Measurements from ENCODE around the gene CCDC177.

The CCDC177 gene

DNA sequence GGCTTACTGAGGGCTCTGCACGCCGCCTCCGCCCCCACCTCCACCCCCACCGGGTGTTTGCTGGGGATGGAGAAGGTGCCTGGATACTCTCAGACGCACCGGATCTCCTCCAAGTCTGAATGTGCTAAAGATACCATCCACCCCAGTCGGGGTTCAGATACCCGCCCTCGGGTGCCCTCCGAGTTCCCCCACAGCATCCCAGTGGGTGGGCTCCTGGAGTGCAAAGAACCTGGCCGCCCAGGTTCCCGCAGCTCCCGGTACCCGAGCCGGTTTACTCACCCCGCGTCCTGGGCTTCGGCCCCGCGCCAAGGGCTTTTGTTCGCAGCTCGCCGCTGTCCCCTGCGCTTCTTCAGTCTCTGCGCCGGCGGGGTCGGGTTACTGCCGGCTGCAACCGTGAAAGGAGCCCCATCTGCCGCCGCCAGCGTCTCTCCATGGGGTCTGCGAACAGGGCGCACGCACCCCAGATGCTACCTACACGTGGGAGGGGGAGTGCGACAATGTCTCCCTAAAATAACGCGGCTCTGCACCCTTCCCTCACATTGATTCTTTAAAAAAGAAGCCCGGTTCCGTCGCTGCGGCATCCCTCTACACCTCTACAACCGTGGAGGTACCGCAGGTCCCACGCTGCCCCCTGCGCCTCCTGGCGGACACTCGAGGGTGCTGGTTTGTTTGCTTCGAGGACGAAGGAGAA is at the start of gene CCDC177:
TSS of gene CCDC177 (minus strand) at position 609 of the 691 bp plus-strand sequence. CDS start 1,249 bp downstream, outside the sequence.
- DNase-seq: peak; percentile 94

DNA sequence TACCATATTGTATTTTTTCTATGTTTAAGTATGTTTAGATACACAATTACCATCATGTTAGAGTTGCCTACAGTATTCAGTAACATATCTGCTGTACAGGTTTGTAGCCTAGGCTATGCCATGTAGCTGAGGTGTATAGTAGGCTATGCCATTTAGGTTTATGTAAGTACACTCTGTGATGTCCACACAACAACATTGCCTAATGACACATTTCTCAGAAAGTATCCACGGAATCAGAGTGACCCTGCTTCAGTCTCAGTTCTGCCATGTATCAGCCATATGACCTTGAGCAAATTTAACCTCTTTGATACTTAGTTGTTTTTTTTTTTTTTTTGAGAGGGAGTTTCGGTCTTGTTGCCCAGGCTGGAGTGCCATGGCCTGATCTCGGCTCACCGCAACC is 49.5 kb upstream of the CCDC177 start:
- no peak for DNase-seq

DNA sequence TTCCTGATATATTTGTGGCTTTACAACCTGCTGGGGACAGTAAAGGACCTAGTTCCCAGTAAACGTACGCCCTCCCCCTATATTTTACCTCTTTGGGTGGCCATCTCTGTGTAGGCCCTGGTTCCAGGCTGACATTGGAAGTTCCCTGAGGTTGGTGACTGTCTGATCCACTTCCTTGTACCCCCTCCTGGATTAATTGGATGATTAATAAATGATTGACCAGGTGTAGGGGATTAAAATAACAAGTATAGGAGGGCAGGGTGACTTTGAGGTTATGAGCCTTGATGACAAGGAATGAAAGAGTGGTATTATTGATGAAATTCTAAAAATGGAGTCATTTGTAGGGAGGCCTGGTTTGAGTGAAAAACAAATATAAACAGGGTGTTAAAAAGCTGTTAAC is 46.3 kb upstream of the CCDC177 start:
- DNase-seq: no peak

DNA sequence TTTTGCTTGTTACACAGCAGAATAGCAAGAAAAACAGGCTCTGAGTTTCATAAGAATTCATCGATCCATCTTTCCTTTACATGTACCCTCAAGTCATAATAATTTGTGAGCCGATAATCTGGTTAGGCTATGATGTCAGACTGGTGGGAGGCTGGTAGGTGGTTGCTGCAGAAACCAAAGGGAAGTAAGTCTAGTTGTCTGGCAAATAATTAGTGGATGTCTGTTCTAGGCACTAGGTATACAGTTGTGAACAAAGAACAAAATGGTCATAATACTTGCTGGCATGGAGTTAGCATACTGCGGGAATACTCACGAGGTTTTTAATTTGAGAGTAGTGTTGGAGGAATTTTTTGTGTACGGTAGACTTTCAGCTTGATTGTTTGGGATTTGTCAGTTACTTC is 45.5 kb upstream of the CCDC177 start:
- DNase-seq: peak; percentile 35

DNA sequence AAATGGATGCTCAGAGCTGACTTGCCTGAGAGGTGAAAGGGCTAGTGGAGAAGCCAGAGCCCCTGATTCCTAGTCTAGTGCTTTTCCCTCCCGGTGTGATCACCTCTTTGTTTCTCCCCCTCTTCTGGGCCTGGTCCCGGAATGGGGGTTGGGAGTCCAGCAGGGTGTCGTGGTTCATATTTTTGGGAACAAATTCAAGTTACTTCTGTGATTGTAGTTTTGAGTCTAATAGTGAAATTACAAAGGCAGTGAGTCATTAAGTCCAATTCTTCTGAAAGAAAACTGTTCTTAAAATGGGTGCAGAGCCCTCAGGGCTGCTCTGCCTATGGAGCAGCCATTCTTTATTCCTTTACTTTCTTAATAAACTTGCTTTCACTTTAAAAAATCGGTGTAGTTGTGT is 44.3 kb upstream of the CCDC177 start:
- no peak for DNase-seq

DNA sequence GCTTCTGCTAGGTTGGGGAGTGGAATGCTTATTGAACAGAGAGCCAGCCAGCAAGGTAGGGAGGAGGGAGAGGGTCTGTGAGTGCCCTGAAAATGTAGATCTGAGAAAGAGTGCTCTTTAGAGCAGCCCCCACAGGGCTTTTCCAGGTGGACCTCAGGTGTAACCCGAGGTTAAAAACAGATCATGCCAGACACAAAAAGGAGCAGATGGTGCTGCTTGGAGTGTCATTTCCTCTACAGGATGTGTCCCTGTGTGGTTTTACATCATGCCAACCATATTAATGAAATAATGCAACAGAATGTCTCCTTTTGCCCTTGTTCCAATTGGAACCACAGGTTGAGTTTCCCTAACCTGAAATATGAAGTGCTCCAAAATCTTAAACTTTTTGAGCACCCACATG is 43.1 kb upstream of the CCDC177 start:
- DNase-seq: peak; percentile 82

DNA sequence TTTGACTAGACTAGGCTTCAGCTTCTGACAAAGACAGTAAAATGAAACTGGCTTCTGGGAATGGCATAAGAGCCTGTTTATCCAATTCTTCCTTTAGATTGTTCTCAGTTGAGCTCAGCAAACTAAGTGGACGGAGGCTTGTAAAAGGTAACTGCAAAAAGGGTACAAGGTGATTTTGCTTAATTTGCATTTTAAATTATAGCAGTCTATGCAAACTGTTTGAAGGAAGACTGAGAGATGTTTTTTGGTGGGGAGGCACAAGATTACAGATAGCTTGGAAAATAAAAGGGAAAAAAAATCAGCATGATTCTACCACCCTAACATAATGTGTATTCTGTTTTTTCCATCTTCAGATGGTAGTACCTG is 41.7 kb upstream of the CCDC177 start:
- DNase-seq: no peak

DNA sequence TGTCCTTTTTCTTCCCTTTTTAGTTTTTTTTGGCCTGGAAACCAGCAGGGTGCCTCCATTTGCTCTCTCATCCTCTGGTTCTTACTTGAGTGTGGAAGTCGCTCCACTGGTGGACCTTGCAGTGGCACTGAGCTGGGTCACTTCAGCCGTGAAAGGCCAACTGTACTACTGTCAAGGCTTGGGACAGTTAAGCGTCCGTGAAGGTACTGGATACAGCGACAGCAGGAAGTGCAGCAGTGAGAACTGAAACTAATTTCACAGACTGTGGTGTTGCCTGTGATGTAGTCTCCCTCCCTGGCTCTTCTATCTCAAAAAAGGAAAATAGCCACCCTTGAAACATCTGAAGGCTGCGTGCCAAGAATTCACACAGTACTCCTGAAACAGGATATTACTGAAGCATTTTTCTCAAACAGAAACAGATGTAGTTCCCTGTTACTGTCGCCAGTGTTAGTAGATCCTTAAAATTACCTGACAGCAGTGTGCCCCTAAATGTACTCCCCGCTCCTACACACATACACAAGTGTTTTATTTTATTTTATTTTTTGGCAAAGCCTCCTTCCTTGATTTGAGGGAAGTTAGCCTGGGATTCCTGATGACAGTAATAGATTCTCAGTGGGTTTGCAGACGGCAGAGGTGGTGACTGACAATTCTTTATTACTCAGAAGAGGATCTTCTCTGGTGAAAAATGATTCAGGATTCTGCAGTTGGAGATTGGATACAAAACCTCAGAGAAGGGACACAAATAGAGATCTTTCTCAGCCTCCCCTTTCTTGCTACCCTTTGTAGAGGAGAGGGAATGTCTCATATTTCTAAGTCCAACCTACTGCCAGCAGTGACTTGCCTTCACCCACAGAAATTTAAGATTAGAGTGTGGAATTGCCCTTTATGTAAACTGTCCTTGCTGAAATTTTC is 41.1 kb upstream of the CCDC177 start:
- peak; percentile 91 for DNase-seq

DNA sequence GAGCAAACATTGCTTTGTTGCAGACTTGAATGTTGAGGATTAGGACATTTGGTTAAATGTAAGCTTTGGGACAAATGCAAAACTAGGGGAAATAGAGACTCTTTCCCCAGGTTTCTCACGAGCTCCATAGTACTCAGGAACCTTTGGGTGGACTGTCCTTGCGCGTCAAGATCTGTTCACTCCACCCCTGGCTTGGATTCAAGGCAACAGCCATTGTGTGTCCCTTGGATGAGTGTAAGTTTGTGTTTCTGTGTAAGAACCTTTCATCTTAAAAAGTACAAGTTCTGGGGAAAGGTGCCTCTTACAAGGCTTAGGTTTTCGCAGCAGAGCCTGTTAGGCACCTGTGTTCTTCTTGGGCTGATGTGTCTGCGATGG is 40.4 kb upstream of the CCDC177 start:
- no peak for DNase-seq

DNA sequence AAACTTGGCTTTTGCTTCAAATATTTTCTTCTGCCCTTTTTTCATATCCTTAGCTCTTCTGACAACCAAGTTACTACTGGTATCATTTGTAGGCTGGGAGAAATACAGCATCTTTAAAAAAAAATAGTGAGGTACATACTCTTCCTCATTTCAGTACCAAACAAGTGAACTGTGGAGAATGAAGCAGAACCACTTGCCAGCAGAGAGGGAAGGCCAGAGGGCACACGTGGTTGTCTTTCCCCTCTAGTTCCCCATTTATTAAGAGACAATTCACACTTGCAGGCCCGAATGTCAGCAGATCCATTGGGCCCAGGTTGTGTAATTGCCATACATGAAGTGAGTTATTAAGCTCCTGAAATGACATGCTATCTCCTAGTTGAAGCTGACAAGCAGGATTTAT is 39.9 kb upstream of the CCDC177 start:
- DNase-seq: no peak

DNA sequence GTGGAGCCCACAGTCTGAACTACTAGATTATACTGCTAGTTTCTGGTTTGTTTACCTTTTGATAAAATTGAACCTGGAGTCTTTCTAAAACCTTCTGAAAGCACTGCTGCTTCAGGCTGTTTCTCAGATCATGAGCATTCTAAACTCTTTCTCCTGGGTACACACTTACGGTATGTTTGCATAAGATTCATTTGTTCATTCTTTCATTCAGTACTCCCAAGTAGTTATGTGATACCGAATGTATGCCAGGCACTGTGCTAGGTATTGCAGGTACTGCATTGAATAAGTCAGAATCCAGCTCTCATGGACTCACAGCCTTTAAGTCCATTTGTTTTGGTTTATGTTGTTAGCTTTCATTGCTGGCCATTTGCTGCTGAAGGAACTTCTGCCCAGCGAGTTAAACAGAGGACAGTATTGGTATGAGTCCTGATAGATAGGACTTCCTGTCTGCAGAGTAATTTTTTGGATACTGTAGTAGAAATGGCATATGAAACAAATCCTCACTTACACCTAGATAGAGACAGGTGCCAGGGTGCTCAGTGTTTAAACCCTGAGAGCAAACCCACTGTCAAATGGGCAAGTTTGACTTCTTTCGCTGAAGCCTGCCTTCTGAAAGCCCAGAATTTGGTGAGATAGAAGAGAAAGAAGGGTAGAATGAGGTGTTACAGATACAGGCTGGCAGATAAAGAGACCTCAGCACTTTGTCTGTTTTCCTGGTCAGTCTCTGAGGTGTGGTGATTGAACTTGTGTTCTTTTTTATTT is 38.8 kb upstream of the CCDC177 start:
- DNase-seq: peak; percentile 29

DNA sequence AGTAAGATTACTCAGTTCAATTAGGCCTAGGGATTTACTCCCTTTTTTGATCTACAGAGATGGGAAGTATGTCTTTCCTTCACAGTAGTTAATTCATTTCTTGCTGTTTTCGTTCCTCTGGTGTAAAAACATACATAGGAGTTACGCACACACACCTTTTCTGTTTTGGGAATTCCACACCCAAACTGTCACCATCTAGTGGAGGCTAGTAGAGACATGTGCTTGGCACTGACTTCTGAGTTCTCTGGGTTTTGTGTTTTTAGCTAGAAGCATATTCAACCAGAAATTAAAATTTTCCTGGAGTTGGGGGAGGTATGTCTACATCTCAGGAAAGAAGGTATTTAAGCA is 38.1 kb upstream of the CCDC177 start:
- DNase-seq: peak; percentile 79

DNA sequence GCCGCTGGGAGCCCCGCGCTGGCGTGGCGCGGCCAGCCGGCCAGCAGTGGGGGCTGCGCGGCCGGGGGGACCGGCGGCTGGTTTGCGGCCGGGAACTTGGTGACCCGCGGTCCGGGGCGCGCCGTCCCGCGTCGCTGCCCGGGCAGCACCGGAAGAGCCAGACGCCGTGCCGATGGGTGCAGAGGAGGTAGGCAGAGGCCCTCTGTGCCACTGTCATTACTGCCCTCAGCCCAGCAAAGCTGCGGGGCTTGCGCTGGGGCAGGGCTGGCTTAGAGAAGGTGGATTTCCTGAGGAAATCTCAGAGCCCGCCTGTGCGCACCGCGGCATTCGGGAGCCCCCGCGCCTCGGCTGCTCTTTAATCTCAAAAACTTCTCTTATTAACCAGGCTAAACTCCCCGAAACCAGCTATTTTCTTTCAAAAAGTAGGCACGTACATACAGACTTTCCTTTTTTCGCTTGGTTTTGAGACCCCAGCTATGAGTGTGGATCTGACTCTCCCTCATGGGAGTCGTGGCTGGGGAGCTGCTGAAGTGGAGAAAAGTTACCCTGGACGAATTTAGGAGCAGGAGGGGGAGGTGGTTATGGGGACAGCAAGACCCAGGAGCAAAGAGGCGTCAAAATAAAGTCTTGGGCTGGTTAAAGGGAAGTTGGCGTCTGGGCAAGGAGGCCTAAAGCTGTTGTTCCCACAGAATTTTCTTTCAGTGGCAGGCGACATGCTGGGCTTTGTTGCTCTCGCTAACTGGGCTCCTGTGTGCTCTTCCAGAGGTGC is 37.5 kb upstream of the CCDC177 start:
- DNase-seq: peak; percentile 79

DNA sequence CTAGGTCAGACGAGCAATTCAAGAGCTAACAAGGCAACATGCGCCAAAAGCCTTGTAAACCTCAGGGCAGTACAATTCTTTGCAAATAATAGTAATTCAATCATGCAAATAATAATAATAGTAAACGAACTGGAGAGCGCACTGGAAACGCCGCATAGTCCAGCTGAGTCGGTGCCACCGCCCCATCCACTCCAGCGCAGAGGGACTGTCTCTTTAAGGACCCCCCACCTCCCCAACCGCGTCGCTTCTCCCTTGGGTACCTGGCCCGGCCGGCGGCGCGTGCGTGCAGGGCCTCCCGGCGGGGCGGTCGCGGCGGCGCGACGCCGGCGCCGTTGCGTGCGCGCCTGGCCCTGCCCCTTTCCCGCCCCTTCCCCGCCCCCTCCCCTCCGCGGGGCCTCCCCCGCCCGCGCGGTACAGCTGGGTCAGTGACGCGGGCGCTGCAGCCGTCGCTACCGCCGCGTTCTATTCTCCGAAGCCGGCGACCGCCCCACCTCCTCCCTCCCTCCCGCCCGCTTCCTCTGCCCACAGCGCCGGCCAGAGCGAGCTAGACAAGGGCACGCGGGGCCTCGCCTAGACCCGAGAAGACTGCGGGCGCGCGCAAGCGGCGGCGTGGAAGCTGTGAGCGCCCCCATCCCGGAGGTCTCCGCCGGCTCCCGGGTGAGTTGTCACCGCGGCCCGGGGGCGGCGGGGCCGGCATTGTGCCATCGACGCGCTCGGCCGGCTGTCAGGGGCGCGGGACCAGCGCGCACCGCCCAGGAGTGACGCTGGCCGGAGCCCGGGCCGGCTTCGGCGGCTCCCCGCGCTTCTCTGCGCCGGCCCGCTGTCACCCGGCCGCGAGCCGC is 36.7 kb upstream of the CCDC177 start, which contains the start of gene SUSD6:
TSS of gene SUSD6 (plus strand) at position 425 of the 842 bp plus-strand sequence. CDS start 46,997 bp downstream, outside the sequence.
- peak; percentile 99 for DNase-seq

DNA sequence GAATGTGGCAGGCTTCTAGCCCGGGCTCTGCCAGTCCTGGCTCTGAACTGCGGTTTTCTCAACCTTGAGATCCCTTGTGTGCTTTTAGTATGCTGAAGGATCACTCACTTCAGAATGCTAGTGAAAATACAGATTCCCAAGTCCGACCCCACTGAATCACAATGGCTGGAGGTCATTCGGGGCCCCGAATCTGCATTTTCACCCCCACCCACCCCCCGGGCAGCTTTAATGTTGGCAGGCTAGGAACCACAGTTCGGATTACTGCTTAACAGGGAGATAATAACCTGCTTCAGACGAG is 36.2 kb upstream of the CCDC177 start:
- DNase-seq: peak; percentile 94

DNA sequence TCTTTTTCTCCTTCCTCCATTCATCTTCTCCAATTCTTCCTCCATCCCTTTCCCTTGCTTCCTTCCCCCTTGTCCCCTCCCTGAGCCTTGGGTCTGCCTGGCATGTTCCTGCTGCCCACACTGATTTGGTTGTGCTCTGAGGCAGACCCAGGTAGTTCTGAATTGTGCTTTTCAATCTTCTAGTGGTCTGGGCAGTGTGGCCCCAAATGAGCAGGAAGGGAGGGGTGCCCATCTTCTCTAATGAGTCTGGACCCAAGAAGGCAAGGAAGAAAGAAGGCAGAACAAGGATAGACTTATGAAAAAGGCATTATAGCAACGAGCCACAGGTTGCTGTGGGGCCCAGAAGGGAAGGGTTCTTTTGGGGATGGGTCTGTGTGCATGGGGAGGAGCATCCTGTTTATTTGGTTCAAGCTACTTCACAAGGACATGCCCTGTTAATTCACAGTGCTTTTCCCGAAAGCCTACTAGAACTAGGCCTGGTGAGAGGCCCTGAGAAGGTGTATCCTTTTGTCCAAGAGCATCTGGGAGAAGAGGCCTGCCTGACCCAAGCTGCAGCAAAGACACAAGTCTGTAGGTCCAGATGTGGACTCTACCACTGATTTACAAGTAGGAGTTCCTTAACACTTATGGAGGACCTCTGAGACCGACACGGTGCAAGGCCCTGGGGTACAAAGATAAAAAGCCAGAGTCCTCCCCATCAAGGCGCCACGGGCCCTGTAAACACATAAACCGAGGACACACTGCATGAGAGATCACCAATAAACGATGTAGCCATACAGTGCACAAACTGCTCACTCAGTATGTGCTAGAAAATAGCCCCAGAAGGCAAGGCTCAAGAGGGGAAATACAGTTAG is 35.6 kb upstream of the CCDC177 start:
- DNase-seq: peak; percentile 54

DNA sequence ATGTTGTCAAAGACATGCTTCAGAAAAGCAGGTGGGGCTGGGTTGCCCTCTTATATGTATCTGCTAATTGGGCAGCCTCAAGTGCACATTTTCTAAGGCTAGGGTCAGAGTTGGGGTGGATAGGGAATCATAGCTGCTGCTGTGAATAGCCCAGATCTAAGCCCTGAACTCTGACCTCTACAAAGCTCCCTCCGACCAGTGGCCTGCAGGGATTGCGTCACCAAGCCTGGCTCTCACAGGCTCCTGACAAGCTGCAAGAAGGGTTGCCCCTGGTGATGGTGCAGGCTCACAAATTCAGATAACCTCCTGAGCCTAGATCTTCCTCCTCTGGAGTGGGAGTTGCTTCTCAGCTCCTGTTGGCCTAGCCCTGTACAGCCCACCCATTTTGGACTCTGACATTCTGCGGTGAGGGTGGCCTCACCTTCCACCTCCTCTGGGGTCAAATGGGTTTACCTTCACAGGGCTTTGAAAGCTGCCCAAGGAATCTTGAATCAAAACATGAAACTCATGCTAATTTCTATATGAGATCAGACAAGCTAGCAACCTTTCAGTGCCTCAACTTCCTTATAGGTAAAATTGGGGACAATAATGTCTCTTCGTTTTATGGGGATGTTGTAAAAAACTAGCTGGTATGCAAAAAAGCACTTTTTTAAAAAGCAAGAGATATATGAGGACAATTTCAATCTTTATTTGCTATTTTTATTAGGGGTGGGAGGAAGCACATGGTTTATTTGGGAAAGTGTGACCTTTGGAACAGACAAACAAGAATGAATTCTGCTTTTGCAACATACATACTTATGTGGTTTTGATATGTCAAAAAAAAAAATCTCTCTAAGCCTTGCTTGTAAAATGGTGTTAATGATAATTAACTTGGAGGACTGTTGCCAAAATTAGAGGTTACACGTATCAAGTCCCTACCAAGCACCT is 31.9 kb upstream of the CCDC177 start:
- peak; percentile 32 for DNase-seq

DNA sequence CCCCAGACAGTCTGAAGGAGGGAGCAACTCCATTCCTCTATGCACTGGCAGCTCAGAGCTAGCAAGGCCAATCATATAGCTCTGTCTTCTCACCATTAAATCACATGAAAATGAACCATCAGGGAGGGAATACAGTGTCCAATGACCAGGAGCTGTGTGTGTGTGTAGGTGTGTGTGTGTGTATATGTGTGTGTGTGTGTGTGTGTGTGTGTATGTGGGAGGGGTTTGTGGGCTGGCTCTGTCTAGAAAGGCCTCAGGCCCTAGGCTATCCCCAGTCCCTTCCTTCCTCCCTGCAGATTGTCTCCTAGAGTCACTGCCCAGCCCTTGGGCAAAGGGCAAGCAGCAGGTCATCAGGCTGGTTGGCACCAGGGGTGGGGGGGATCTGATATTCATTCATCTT is 31.1 kb upstream of the CCDC177 start:
- peak; percentile 67 for DNase-seq

DNA sequence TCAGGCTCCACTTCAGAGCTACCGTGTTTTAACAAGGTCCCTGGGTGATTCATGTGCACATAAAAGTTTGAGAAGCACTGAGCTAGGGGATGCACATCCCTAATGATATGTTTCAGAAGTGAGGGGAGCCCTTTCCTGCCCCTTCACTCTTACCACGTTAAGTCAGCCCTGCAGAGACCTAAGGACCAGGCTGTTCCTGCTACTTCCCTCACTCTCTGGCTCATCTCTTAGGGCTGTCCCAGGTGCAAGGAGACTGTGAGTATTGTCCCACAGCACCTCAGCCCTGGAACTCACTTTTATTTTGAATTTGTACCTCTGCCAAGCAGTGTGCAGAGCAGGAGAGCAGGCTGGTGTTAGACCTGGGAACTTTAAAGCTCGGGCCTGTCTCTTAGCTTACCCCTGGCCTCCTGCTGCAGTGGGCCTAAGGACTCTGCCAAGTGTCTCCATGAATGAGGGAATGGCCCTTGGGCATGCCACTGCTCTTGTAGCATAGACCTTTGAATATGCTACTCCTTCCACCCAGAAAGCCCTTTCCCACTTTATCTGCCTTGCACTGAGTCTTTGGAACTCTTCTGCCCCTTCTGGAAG is 25.7 kb upstream of the CCDC177 start:
- no peak for DNase-seq
